ENCODE measurements around the gene SHISA9. TPM values are rescaled to one million over a fixed set of nuclear protein-coding genes. Genes with fewer than 3 reads are reported as not detected.

The SHISA9 gene
- total and polyA plus RNA-seq, 4 donors: under 0.01 to 0.08 (median 0.07) TPM; not detected in 1

DNA sequence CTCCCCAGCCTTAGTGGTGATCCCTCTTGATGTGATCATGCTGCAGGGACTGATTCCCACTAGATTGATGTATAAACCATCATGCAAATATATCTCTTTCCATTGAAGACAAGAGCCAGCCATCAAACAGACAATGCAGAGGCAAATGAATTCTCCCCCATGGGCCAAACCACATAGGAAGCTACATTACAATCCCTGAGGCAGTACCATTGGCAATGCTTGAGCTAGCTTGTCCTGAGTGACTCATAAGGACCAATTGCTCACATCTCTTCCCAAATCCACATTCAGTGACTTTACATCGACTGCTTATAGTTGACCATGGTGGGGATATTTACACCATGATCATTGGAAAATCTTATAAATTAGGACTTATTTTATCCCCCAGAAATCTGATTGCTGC, 242.2 kb downstream of the SHISA9 start:
- H3K36me3 ChIP-seq (ENCODE audit: control insufficient read depth in 4 of 4, insufficient read depth in 3 of 4, low read depth in 1 of 4, low read length in 3 of 4): no peaks in the 10 kb centered on the region
- 93% methylated on average over 1 of the region's 1 CpG for WGBS
- H3K9me3 ChIP-seq (ENCODE audit: control insufficient read depth in 4 of 4, low read length in 3 of 4): no peaks in the 10 kb centered on the region
- no peak overlapping the region for H3K27ac ChIP-seq (ENCODE audit: low read depth in 1 of 2, low read length in 2 of 2)
- no peak for DNase-seq (ENCODE audit: low spot score)
- no peak overlapping the region for H3K4me3 ChIP-seq (ENCODE audit: low read depth in 1 of 3, low read length in 3 of 3)
- H3K27me3 ChIP-seq (ENCODE audit: control insufficient read depth in 4 of 4, insufficient read depth in 4 of 4, low read length in 3 of 4): no peaks in the 10 kb centered on the region
- H3K9ac ChIP-seq (ENCODE audit: low read depth in 1 of 2, low read length in 2 of 2): no peak overlapping the region
- TF ChIP-seq, protein P1, sequence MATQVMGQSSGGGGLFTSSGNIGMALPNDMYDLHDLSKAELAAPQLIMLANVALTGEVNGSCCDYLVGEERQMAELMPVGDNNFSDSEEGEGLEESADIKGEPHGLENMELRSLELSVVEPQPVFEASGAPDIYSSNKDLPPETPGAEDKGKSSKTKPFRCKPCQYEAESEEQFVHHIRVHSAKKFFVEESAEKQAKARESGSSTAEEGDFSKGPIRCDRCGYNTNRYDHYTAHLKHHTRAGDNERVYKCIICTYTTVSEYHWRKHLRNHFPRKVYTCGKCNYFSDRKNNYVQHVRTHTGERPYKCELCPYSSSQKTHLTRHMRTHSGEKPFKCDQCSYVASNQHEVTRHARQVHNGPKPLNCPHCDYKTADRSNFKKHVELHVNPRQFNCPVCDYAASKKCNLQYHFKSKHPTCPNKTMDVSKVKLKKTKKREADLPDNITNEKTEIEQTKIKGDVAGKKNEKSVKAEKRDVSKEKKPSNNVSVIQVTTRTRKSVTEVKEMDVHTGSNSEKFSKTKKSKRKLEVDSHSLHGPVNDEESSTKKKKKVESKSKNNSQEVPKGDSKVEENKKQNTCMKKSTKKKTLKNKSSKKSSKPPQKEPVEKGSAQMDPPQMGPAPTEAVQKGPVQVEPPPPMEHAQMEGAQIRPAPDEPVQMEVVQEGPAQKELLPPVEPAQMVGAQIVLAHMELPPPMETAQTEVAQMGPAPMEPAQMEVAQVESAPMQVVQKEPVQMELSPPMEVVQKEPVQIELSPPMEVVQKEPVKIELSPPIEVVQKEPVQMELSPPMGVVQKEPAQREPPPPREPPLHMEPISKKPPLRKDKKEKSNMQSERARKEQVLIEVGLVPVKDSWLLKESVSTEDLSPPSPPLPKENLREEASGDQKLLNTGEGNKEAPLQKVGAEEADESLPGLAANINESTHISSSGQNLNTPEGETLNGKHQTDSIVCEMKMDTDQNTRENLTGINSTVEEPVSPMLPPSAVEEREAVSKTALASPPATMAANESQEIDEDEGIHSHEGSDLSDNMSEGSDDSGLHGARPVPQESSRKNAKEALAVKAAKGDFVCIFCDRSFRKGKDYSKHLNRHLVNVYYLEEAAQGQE (IDR thresholded peaks at IDR 0.05): no peak
- no peak for TF ChIP-seq EGR1 (IDR thresholded peaks at IDR 0.05; ENCODE audit: low read depth in 2 of 2)
- no peak for TF ChIP-seq FOXA1 (IDR thresholded peaks at IDR 0.05)
- TF ChIP-seq RXRA (IDR thresholded peaks at IDR 0.05): no peak
- TF ChIP-seq HNF4A (conservative IDR thresholded peaks at IDR 0.05): no peak
- TF ChIP-seq TAF1 (conservative IDR thresholded peaks at IDR 0.05): no peak
- no peak for TF ChIP-seq HNF4G (IDR thresholded peaks at IDR 0.05)
- no peak for TF ChIP-seq YY1 (IDR thresholded peaks at IDR 0.05)
- no peak for TF ChIP-seq GABPA (IDR thresholded peaks at IDR 0.05 in 1 of 2, conservative IDR thresholded peaks at IDR 0.05 in 1 of 2)
- no peak for TF ChIP-seq NR2F2 (IDR thresholded peaks at IDR 0.05)
- H3K4me1 ChIP-seq (ENCODE audit: control insufficient read depth in 4 of 4, insufficient read depth in 4 of 4, low read length in 3 of 4): no peaks in the 10 kb centered on the region

GRCh38 chr16:13146829-13147228, 245.4 kb downstream of the SHISA9 start:
- 60% methylated on average over 2 of the region's 2 CpGs for WGBS
- Histone ChIP-seq H3K27ac (ENCODE audit: low read depth in 1 of 2, low read length in 2 of 2) (no peak overlapping the region), H3K9me3 (ENCODE audit: control insufficient read depth in 4 of 4, low read length in 3 of 4) (no peaks in the 10 kb centered on the region), H3K36me3 (ENCODE audit: control insufficient read depth in 4 of 4, insufficient read depth in 3 of 4, low read depth in 1 of 4, low read length in 3 of 4) (no peaks in the 10 kb centered on the region), H3K9ac (ENCODE audit: low read depth in 1 of 2, low read length in 2 of 2) (no peak overlapping the region), H3K27me3 (ENCODE audit: control insufficient read depth in 4 of 4, insufficient read depth in 4 of 4, low read length in 3 of 4) (no peaks in the 10 kb centered on the region), H3K4me3 (ENCODE audit: low read depth in 1 of 3, low read length in 3 of 3) (no peak overlapping the region), H3K4me1 (ENCODE audit: control insufficient read depth in 4 of 4, insufficient read depth in 4 of 4, low read length in 3 of 4) (no peaks in the 10 kb centered on the region)
- TF ChIP-seq JUND (IDR thresholded peaks at IDR 0.05) (no peak), FOXA2 (IDR thresholded peaks at IDR 0.05) (no peak), YY1 (IDR thresholded peaks at IDR 0.05) (no peak), RXRA (IDR thresholded peaks at IDR 0.05) (no peak), FOXA1 (IDR thresholded peaks at IDR 0.05) (no peak), MAX (IDR thresholded peaks at IDR 0.05) (no peak), TAF1 (conservative IDR thresholded peaks at IDR 0.05) (no peak), SP1 (IDR thresholded peaks at IDR 0.05) (no peak), NR2F2 (IDR thresholded peaks at IDR 0.05) (no peak)
- TF ChIP-seq, protein P2, sequence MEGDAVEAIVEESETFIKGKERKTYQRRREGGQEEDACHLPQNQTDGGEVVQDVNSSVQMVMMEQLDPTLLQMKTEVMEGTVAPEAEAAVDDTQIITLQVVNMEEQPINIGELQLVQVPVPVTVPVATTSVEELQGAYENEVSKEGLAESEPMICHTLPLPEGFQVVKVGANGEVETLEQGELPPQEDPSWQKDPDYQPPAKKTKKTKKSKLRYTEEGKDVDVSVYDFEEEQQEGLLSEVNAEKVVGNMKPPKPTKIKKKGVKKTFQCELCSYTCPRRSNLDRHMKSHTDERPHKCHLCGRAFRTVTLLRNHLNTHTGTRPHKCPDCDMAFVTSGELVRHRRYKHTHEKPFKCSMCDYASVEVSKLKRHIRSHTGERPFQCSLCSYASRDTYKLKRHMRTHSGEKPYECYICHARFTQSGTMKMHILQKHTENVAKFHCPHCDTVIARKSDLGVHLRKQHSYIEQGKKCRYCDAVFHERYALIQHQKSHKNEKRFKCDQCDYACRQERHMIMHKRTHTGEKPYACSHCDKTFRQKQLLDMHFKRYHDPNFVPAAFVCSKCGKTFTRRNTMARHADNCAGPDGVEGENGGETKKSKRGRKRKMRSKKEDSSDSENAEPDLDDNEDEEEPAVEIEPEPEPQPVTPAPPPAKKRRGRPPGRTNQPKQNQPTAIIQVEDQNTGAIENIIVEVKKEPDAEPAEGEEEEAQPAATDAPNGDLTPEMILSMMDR (IDR thresholded peaks at IDR 0.05; ENCODE audit: low read depth, low read length, missing input control): no peak
- no peak for DNase-seq (ENCODE audit: low spot score)
